Measurements from ENCODE around the gene MED27.

GRCh38 chr9:131891598-131891997 lies 188.1 kb downstream of the MED27 start:
- no peak for TF ChIP-seq GABPA (IDR thresholded peaks at IDR 0.05; ENCODE audit: low read depth)
- TF ChIP-seq, protein P1, sequence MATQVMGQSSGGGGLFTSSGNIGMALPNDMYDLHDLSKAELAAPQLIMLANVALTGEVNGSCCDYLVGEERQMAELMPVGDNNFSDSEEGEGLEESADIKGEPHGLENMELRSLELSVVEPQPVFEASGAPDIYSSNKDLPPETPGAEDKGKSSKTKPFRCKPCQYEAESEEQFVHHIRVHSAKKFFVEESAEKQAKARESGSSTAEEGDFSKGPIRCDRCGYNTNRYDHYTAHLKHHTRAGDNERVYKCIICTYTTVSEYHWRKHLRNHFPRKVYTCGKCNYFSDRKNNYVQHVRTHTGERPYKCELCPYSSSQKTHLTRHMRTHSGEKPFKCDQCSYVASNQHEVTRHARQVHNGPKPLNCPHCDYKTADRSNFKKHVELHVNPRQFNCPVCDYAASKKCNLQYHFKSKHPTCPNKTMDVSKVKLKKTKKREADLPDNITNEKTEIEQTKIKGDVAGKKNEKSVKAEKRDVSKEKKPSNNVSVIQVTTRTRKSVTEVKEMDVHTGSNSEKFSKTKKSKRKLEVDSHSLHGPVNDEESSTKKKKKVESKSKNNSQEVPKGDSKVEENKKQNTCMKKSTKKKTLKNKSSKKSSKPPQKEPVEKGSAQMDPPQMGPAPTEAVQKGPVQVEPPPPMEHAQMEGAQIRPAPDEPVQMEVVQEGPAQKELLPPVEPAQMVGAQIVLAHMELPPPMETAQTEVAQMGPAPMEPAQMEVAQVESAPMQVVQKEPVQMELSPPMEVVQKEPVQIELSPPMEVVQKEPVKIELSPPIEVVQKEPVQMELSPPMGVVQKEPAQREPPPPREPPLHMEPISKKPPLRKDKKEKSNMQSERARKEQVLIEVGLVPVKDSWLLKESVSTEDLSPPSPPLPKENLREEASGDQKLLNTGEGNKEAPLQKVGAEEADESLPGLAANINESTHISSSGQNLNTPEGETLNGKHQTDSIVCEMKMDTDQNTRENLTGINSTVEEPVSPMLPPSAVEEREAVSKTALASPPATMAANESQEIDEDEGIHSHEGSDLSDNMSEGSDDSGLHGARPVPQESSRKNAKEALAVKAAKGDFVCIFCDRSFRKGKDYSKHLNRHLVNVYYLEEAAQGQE (IDR thresholded peaks at IDR 0.05; ENCODE audit: insufficient replicate concordance, low read depth), result no peak
- TF ChIP-seq, protein P2, sequence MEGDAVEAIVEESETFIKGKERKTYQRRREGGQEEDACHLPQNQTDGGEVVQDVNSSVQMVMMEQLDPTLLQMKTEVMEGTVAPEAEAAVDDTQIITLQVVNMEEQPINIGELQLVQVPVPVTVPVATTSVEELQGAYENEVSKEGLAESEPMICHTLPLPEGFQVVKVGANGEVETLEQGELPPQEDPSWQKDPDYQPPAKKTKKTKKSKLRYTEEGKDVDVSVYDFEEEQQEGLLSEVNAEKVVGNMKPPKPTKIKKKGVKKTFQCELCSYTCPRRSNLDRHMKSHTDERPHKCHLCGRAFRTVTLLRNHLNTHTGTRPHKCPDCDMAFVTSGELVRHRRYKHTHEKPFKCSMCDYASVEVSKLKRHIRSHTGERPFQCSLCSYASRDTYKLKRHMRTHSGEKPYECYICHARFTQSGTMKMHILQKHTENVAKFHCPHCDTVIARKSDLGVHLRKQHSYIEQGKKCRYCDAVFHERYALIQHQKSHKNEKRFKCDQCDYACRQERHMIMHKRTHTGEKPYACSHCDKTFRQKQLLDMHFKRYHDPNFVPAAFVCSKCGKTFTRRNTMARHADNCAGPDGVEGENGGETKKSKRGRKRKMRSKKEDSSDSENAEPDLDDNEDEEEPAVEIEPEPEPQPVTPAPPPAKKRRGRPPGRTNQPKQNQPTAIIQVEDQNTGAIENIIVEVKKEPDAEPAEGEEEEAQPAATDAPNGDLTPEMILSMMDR (IDR thresholded peaks at IDR 0.05; ENCODE audit: insufficient read depth, low read length), result no peak

All from HL-60 (cell line).